GM18498 (cell line): ENCODE data around the gene PSMA1.
"Not testable (repeated sequence)": the region's sequence is repeated elsewhere in the genome, so short reads cannot be mapped to it uniquely, and the experiment has no call there.

Source experiments
- ATAC-seq: cut with Tn5 transposase; IDR thresholded peaks from one replicate; pipeline ENCODE4 v1.9.1; 2021; ENCODE audit warnings: mild to moderate bottlenecking, moderate library complexity; ENCODE audit not compliant: unreplicated experiment

The PSMA1 gene

DNA sequence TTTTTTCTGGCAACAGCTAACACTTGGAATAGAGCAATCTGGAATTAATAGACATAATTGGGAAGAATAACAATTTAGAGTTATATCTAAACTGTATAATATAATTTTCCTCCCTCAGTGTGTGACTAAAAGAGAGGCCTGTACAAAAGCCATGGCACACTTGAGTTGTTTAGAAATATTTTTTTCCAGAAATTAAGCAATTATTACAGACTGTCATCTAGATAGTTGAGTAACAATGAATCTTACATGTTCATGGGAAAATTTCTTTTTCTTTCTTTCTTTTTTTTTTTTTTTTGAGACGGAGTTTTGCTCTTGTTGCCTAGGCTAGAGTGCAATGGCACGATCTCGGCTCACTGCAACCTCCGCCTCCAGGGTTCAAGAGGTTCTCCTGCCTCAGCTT lies 15.0 kb upstream of the PSMA1 start:
- not testable (repeated sequence) for ATAC-seq

DNA sequence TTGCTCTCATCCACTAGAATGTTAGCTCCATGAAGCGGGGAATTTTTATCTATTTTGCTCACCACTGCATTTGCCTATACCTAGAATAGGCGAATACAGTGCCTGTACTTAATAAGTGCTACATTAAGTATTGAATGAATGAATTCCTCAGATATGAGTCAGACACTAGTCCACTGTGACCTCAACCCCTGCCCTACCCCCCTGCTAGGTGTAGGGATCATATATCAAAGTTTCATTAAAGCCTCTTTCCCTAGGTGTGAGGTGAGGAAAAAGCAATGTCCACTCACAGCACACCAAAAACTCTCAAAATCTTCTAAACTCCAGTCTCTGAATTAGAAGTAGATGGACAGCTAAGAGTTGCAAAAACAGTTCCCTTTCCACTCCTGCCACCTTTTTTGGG lies 9.8 kb upstream of the PSMA1 start:
- no peak for ATAC-seq

- ATAC-seq = no peak
Measured at GRCh38 chr11:14529321-14529720, 9.1 kb upstream of the PSMA1 start.

GRCh38 chr11:14522801-14523200 lies 2.6 kb upstream of the PSMA1 start:
- no peak for ATAC-seq

GRCh38 chr11:14522245-14522644 lies 2.1 kb upstream of the PSMA1 start:
- ATAC-seq = no peak

GRCh38 chr11:14520747-14521151 lies 563 bp upstream of the PSMA1 start:
- no peak for ATAC-seq

DNA sequence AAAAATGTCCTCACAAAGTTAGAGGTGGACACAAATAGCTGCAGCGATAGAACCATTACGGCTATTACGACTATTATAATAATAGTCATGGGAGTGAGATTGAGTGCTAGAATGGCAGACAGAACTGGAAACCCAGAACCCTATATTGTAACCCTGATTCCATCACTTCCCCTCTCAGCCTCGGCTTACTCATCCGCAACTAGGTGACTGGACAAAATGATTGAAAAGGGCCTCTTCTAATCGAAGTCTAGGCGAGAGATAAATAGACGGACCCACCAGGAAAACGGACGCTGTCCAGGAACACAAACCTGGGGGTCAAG lies 629 bp downstream of the PSMA1 start:
- peak; percentile 14 for ATAC-seq

- no peak for ATAC-seq
Measured at GRCh38 chr11:14518820-14519219, 1.4 kb downstream of the PSMA1 start.

GRCh38 chr11:14513800-14514199 lies 6.4 kb downstream of the PSMA1 start:
- ATAC-seq = no peak

- ATAC-seq = no peak
Measured at GRCh38 chr11:14506532-14506931, 13.7 kb downstream of the PSMA1 start.

DNA sequence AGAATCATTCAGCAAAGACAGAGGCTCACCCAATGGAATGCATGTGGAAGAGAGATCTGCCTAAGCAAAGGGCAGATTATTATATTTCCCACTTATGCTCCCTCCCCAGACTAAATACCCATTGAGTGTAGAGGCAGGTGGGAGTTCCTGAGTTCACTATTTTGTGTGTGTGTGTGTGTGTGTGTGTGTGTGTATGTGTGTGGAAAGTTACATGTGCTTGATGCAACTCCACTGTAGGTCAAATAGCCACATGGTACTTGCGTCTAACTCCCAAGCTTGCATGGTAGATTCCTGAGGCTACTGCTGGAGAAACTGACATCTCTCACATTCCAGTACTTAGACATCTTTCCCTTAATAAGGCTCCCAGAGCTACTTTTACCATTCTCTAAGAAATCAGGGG lies 17.2 kb downstream of the PSMA1 start:
- ATAC-seq = no peak

GRCh38 chr11:14502039-14502438 lies 18.1 kb downstream of the PSMA1 start:
- no peak for ATAC-seq

DNA sequence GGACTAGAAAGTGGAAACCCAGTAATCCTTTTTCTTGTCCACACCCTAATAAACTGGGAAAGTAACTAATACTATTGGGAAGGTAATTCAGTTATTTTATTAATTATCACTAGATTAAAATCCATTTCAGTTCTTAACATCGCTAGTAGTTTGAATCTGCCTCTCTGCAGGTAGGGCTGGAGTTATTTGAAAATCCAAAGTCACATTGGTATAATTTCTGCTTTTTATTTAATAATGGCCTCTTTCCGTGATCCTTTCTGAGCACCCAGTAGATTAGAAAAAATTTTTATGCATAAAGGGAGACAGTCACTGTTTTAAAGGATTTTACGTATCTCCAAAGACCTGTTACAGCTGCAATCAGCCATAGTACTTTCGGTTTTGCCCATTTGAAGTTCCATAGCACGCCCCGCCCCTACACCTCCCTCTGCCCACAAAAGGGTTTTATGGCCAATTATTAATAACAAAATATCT lies 20.0 kb downstream of the PSMA1 start:
- ATAC-seq = peak; percentile 65

DNA sequence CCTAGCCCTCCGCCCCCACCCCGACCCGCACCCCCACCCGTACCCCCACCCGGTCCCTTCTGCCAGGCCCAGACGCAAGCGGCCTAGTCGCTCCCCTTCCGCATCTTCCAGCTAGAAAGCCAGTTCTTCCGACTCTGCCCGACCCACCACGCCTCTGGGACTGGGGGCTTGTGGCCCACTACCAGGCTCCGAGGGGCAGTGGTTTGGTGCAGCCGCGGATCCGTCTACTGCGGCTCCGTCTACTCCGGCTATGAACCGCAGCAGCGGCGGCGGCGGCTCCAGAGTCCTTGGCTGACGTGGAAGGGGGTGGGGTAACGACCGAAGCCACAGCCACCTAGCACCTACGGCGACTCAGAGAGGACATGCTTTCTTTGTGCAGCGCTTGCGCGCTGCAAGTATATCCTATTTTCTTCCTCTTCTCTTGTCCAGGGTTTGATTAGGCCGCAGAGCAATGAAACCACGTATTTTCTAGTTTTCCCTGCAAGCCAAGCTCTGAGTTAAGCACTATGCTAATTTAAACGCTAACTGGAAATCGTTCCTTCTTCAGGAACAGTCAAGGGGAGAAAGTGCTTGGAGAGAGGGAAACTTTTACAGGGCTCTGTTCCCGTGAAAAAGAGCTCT lies 20.5 kb downstream of the PSMA1 start, which contains the start of gene COPB1:
TSS of gene COPB1 (minus strand) at position 252 of the 621 bp plus-strand sequence. CDS start 883 bp downstream, outside the sequence.
- peak; percentile 89 for ATAC-seq

- ATAC-seq = peak; percentile 30
Measured at GRCh38 chr11:14499178-14499559, 21.0 kb downstream of the PSMA1 start.

DNA sequence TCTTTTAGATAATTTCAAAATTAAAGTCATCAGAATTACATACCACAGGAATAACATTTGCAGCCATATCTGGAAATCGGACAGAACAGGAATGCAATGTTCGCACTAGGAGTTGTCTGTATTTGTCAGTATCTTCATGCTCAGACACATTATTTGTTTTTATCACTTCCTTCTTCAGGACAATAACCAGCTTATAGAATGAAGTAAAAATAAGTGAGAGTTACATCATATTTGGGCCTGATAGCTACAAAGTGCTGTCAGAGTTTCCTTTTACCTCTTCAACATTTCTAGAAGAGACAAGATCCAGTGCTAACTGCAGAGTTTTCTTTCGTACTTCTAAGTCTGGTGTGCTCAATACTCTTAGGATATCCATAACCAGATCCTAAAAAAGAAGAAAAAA lies 39.5 kb downstream of the PSMA1 start:
- ATAC-seq = no peak

GRCh38 chr11:14471127-14471526 lies 49.1 kb downstream of the PSMA1 start:
- no peak for ATAC-seq

DNA sequence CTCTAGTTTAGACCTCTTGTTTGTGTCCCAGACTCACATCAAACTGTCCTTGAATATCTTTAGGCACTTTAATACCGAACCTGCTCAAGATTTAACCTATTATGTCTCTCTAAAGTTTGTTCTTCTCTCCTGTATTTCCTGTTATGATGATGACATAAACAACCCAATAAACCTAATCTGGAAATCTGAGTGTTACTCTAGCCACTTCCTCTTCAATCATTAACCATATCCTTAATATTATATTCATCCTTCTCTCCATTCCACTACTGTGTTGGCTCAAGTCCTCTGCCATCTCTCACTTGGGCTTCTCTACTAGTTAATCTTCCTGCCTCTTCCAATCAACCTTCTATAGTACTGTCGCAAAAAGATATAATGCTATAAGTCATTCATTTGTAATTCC lies 56.6 kb downstream of the PSMA1 start:
- no peak for ATAC-seq

GRCh38 chr11:14460147-14460546 lies 60.0 kb downstream of the PSMA1 start:
- ATAC-seq = no peak

- ATAC-seq = no peak
Measured at GRCh38 chr11:14458377-14458776, 61.8 kb downstream of the PSMA1 start.

GRCh38 chr11:14455648-14456430 lies 64.3 kb downstream of the PSMA1 start:
- ATAC-seq = no peak
